Central memory CD4-positive, alpha-beta T cell (primary cell): ENCODE measurements around the gene ADH5.
"Not testable (repeated sequence)": the region's sequence is repeated elsewhere in the genome, so short reads cannot be mapped to it uniquely, and the experiment has no call there.

ENCODE experiments used
- DNase-seq: peaks from one replicate; pipeline ENCODE4 v3.0.0; 2022
- total RNA-seq, 3 experiments: gene quantifications; one replicate each; lab custom pipeline; 2026; lab: John Stamatoyannopoulos, UW

Gene ADH5
- 44.4 to 117 (median 105) reads per million in 3 experiments for total RNA-seq

GRCh38 chr4:99088481-99089365 lies at the start of gene ADH5:
Gene ADH5, minus strand, starts transcription at chr4:99088788. Its CDS starts 88 bp downstream, at chr4:99088700.
- DNase-seq: peak; percentile 82

- DNase-seq: no peak
Observed at GRCh38 chr4:99136329-99136728, 47.7 kb upstream of the ADH5 start.

- DNase-seq: no peak
Observed at GRCh38 chr4:99135541-99136162, 47.1 kb upstream of the ADH5 start.

GRCh38 chr4:99134586-99134985 lies 46.0 kb upstream of the ADH5 start:
- no peak for DNase-seq

- no peak for DNase-seq
Observed at GRCh38 chr4:99131378-99131777, 42.8 kb upstream of the ADH5 start.

GRCh38 chr4:99126376-99126775 lies 37.8 kb upstream of the ADH5 start:
- DNase-seq: no peak

- DNase-seq: no peak
Observed at GRCh38 chr4:99121008-99121407, 32.4 kb upstream of the ADH5 start.

- DNase-seq: no peak
Observed at GRCh38 chr4:99120501-99120900, 31.9 kb upstream of the ADH5 start.

GRCh38 chr4:99117876-99118693 lies 29.5 kb upstream of the ADH5 start:
- peak; percentile 3 for DNase-seq

GRCh38 chr4:99117122-99117841 lies 28.7 kb upstream of the ADH5 start:
- not testable (repeated sequence) for DNase-seq

GRCh38 chr4:99109286-99109685 lies 20.7 kb upstream of the ADH5 start:
- DNase-seq: not testable (repeated sequence)

GRCh38 chr4:99104153-99104552 lies 15.6 kb upstream of the ADH5 start:
- no peak for DNase-seq

GRCh38 chr4:99103166-99103565 lies 14.6 kb upstream of the ADH5 start:
- DNase-seq: no peak

GRCh38 chr4:99102634-99103033 lies 14.0 kb upstream of the ADH5 start:
- no peak for DNase-seq

GRCh38 chr4:99100876-99101275 lies 12.3 kb upstream of the ADH5 start:
- DNase-seq: no peak

GRCh38 chr4:99099814-99100213 lies 11.2 kb upstream of the ADH5 start:
- DNase-seq: not testable (repeated sequence)

- DNase-seq: no peak
Observed at GRCh38 chr4:99099311-99099710, 10.7 kb upstream of the ADH5 start.

GRCh38 chr4:99091841-99092240 lies 3.3 kb upstream of the ADH5 start:
- not testable (repeated sequence) for DNase-seq

GRCh38 chr4:99091216-99091575 lies 2.6 kb upstream of the ADH5 start:
- no peak for DNase-seq

GRCh38 chr4:99090481-99091215 lies 2.1 kb upstream of the ADH5 start:
- no peak for DNase-seq

GRCh38 chr4:99088023-99088449 lies 552 bp downstream of the ADH5 start:
- peak; percentile 3 for DNase-seq

GRCh38 chr4:99084595-99084994 lies 4.0 kb downstream of the ADH5 start:
- no peak for DNase-seq
